Suppressor macrophage treated with lipopolysaccharide for 4 hours (primary cell): Measurements from ENCODE around the gene ZGLP1.

Experiments
- DNase-seq: peaks from one replicate; pipeline ENCODE4 v3.0.0-alpha.2; 2020

Gene ZGLP1

DNA sequence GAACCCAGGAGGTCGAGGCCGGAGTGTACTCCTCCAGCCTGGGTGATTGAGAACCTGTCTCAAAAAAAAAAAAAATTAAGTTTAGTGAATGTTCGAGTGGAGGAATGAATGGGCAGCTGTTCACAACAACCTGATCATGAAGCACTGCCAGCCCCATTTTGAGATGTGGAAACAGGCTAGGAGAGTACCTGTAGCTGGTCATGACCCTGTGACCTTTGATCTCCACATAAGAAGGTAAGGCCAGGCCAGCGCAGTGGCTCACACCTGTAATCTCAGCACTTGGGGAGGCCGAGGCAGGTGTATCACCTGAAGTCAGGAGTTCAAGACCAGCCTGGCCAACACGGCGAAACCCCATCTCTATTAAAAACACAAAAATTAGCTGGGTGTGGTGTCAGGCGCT lies 16.1 kb upstream of the ZGLP1 start:
- DNase-seq: no peak

DNA sequence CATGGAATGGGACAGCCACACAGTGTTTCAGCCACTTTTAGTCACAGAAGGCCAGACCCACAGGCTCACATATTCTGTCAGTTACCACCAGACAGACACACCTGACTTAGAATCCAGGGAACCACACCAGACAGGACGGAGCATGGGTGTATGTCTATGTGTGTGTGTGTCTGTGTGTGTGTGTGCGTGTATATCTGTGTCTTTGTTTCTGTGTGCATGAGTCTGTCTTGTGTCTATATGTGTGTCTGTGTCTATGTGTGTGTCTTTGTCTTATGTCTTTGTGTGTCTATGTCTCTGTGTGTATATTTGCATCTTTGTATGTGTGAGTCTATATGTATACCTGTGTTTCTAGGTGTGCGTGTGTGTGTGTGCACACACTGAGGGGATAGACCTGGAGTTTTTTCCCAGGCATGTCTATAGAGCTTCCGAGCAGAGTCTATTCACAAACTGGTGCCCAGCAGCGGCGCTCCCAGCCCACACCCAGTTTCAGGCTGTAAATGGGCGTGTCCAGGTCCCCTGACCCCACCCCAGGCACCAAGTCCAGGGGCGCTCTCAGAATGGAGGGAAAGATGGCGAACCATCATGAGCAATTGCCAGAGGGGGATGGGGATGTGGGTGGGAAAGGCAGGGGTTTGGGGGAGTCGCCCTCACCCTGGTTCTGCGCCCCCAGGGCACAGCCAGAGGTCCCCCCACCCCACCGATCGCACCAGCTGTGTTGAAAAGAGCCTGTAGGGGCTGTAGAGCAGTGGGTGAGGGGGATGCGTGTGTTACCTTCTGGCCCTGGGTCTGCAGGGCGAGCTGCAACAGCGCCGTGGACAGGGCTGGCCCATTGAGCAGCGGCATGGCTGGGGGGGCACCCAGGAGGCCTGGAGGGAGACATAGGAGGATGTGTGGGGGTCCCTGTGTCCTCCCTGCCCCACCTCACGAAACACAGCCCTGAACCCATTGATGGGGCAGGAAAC lies 12.5 kb upstream of the ZGLP1 start:
- no peak for DNase-seq

DNA sequence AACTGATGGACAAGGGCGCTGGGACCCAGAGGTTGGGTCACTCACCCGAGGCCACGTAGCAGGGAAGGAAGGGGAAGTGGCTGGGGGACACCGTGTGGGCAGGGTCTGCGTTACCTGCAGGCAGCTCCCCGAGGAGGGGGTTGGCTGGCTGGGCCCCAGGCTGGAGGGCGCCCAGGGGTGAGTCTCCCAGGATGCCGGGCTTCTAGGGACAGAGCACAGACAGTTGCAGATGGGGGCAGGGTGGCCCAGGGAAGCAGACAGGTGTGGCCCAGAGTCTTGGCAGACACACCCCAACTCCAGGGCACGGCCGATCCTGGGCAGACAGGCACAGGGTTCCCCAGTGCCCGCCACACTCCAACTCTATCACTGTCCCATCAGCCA lies 11.8 kb upstream of the ZGLP1 start:
- DNase-seq: no peak

DNA sequence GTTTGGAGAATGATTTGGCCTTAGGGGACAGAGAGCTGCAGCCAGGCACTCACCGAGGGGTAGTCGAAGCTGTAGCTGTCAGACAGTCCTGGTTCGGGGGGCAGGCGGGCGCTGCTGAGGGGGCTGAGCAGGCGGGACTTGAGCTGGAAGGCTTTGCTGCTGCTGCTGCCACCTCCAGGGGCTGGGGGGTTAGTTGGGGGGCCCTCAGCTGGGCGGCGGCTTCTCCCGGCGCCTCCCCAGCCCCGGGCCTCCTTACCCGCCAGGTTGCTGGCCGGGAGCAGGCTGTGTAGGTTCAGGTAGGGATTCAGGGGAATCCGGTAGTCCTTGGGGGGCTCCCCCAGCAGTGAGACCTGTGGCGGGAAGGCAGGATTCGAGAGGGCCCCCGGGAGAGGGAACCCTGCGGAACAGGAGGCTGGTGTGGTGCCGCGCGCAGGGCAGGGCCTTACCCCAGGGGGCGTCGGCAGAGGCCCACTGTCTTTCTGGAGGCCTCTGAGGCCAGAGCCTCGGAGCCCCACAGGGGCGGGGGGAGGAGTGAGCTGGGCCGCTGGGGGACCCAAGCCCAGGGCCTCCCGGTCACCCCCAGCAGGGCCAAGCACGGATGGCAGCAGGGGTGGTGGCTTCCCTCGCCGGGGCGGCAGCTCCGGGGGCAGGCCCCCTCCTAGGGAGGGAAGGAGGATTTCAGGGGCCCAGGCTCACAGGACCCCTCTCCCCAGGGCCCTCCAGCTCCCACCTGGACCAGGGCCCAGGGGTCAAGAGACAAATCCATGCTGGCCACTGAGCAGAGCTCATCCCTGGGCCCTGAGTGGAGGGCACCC lies 11.2 kb upstream of the ZGLP1 start:
- DNase-seq: no peak

DNA sequence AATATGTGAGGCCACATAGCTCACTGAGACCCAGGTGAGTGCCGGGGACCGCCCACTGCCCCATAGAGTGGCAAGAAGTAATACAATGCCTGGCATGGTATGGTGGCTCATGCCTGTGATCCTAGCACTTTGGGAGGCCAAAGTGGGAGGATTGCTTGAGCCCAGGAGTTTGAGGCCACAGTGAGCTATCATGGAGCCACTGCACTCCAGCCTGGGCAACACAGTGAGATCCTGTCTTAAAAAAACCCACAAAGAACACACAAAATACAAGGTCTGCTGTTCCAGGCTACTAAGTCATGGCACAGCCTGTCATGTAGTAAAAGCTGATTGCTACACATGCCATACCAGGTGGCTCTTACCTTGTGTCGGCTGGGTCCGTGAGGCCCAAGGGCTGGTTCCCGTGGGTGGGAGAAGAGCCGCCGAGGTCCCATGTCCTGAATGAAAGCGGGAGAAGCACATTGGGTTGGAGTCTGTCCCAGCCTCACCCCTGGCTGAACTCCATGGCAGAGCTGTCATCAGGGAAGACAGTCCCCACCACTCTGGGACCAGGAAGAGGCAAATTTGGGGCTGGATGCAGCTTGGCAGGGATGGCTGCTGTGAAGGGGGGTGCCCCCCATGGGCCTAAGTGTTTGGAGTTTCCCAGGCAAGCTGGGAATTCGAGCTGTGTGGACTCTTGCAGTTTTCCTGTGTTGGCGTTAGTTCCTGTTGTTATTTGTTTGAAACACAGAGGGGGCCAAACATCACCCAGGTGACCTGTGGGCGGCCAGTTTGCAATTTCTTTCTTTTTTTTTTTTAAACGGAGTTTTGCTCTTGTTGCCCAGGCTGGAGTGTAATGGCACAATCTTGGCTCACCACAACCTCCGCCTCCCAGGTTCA lies 9.4 kb upstream of the ZGLP1 start:
- DNase-seq: no peak

DNA sequence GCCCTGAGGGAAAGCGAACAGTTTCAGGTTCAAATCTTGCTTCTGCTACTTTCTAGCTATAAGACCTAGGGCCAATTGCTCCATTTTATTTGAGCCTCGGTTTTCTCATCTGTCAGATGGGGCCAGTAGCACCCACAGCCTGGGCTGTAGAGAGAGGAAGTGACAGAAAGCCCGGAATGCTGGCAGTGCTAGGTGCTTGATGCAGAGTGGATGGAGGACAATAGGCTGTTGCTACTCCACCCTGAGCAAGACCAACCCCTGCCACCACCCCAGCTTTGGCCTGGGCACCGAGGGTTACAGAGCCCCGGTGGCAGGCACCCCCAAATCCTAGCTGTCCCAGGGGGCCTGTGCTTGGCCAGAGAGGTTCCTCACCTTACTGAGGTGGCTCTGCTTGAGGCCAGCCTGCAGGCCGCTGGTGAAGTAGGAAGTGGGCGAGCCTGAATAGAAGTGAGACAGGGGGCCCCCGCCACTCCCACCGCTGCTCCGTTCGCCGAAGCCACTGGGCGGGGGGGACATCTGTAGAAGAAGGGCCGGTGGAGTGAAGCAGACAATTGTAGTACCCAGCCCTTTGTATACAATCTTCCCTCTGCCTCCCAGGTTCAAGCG lies 8.3 kb upstream of the ZGLP1 start:
- DNase-seq: no peak

DNA sequence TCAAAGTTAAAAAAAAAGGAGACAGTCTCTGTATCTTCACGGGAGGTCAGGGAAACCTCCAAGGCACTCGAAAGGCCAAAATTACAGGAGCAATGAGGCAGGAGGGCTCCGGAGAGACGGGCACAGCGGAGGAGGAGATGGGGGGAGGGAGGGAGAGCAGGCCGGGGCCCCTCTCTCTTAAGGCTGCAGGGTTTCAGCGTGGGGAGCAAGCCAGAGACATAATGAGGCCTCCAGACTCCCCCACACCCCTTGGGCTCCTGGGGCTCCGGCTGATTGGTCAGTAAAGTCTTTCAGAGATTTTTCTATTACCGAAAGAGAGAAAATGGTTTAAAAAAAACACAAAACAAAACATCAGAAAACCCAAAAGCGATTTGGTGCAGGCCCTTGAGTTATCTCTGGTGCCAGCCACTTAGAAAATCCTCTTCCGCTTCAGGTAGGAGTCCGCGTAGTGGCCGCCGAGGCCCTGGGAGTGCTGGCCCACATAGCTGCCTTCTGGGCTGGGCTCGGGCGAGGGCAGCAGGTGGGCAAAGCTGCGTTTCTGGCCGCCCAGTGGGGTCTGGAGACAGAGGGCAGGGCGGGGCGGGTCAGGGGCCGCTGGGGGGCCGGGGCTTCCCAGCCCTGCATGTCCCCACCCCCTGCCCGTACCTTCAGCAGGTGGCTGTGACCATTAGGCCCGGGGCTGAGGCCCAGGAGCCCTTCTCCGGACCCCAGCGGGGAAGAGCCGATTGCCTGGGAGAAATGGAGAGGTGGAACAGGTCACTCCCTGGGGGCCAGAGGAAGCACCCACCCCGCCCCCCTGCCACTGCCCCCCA lies 7.6 kb upstream of the ZGLP1 start:
- DNase-seq: no peak

DNA sequence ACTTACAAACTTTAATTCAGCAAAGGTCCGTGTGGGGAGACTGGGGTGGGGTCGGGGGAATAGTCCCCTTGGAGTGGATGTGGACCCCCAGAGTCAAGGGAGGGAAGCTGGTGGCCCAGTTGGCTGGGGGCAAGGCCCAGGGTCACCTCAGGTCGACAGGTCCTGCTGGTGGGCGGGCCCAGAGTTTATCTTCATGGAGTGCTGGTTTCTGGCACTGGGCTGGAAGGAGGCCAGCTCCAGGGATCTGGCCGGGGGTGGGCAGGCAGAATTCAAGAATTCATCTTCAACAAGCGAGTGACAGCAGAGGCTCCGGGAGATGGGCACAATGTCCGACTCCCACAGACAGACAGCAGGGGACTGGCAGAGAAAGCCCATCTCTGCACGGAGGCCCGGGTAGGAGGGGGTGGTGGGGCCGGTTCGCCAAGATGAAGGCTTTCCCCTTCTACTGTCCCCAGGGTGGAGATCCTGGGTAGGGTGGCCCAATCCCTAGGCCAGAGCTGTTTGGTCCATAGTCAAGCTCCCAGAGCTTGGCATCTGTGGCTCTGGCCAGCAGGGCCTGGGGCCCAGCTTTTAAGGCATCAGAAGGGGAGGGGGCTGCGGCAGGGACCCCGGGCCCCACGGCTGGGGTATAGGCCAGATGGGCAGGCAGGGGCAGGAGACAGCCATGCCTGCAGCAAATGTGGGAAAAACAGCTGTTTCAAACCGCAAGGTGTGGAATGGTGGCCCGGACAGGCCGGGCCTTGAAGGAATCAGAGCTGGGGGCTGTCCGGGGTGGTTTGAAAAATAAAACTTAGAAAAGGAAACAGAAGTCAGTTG lies 6.8 kb upstream of the ZGLP1 start:
- no peak for DNase-seq

DNA sequence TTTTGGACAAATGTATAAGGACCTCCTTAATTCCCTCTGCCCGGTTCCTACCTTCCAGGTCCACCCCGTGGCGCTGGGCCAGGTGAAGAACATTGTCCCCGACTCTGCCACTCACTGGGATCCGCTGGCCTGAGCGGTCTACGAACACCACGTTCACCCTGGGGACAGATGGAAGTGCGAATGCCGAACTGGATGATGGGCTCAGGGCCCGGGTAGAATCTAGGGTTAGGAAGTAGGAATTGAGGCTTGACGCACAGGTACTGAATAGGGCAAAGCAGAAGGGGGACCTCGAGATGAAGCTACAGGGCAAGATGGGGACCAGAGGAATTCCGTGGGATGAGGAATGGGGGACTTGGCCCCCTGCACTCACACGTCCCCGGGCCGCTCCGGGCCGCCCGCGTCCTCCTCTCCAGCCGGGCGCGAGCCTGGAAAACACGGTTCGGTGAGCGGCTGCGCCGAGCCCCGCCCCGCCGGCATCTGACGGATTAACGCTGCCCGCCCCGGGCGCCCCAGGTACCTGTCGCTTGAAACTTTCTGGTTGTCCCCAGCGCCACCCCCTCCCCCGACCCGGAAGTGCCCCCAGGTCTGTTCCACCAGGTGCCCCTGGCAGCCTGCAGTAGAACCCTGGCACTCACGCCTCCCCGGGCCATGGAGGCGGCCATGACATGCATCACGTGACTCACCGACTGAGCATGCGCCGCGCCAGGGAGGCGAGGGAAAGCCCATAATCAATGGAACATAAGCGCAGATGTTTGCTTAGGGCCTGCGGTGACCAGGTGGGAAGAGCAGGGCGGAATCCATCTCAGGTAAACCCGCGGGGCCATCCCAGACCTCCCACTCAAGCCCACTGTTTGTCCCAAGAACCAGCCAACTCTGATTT lies 6.0 kb upstream of the ZGLP1 start, which contains the start of gene FDX2:
TSS of gene FDX2 (minus strand) at position 681 of the 880 bp plus-strand sequence. CDS start at position 662, 19 bp downstream.
- peak; percentile 89 for DNase-seq

DNA sequence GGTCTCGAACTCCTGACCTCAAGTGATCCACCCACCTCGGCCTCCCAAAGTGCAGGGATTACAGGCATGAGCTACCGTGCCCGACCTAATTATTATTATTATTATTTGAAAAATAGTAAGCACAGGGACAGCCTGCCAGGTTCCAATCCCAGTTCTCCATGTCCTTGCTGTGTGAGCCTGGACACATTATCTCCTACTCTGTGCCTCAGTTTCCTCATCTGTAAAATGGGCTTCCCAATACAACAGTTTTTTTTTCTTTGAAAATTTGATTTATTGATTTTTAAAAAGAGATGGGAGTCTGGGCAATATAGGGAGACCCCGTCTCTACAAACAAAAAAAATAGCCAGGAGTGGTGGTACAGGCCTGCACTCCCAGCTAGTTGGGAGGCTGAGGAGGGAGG lies 3.3 kb downstream of the ZGLP1 start:
- DNase-seq: no peak

DNA sequence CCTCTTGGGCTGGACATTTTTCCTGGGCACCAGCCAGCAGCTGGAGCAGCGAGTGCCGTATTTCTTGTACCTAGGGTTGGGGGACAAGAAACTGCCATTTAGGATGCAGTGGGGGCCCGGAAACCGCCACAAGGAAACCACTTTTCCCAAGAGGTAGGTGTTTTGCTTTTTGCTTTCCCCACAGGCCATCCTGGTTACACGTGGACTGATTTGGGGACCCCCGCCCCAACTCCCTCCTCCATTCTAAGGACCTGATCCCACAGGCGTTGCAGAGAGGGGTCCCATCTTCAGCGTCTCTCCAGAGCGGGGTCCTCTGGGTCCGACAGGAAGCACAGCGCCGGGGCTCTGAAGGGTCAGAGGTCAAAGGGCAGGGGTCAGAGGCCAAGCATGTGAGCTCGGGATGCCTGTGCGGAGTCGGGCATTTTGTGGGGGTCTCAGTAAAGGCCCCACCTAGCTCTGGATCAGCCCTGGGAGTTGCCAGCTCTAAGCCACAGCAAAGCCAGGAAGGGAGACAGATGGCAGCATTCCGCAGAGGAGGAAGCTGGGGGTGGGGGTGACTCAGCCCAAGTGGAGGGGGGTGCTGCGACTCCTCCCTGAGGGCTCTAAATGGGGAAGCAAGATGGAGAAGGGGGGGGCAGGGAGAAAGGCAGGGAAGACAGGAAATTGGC lies 4.3 kb downstream of the ZGLP1 start:
- peak; percentile 86 for DNase-seq

DNA sequence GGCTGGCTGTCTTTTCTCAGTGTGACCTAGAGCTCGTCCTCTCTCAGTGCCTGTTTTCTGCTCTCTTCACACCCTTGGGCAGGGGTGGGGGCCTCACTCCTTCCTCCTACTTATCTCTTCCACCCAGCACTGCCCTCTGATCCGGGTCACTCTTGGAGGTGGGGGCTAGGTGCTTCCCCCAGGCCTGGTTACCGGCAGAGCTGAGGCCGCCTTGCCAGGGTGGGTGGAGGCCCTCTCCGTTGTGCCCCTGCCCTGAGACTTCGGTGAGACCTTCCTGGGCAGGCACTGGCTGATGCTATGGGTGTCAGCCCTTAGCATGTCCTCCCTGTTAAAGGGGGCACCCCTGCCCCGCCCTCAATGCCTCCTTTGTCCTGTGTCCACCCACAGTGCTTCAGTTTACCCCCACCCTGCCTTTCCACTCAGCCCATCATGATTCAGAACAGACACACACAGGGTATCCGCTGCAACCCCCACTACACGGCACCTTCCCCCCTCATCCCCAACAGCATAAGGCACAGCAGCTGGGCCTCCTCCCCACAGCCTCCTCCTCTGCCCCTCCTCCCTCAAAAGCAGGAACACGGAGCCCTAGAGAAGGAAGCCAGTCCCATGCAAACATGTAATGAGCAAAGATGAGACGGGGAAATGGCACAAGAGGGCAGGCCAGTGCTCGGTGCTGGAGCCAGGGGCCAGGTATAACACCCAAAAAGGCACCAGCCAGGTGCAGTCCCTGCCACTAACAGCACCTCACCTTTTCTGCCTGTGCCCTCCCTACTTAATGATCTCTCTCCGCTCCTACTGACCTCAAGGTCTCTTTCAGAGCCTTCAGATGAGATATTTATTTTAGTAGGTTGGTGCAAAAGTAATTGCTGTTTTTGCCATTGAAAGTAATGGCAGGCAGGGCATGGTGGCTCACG lies 9.8 kb downstream of the ZGLP1 start:
- peak; percentile 64 for DNase-seq

DNA sequence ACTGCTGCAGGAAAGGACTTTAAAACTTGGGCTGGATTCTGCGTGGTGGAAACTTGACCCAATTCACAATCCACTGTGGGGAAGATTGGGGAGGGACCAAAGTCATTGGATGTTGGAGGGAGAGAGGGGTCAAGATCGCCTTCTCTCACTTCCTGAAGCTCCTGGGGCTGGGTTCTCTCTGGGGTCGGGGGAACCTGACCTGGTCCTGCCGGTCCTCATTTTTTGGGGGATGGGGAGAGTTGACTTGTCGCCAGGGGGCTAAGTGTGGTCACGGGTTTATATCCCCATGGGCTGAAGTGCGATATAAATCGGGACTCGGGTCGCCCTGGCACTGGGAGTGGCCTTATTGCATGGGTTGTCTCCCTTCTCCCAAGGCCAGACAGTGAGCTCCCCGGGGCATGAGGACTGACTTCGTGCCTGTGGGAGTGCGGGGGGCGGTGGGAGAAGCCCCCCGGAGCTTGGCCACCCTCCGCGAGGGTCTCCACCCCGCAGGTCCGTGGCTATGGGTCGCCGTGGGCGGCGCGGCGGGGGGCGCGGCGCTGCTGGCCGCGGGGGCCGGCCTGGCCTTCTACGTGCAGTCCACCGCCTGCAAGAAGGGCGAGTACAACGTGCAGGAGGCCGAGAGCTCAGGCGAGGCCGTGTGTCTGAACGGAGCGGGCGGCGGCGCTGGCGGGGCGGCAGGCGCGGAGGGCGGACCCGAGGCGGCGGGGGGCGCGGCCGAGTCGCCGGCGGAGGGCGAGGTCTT lies 13.6 kb downstream of the ZGLP1 start:
- no peak for DNase-seq

DNA sequence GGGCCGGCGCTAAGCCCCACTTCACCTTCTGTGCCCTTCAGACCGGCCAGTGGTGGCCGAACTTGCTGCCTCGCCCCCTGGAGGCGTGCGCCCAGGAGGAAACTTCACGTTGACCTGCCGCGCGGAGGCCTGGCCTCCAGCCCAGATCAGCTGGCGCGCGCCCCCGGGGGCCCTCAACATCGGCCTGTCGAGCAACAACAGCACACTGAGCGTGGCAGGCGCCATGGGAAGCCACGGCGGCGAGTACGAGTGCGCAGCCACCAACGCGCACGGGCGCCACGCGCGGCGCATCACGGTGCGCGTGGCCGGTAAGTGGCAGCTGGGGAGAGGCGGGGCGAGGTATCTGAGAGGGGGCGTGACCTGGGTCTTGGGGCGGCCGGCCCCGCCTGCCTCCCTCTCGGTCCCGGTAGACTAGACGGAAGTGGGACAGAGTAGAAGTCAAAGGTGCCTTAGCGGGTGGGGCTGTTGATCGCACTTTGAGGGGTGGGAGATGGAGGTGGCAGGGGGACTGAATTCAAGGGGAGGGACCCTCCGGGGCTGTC lies 14.2 kb downstream of the ZGLP1 start:
- DNase-seq: peak; percentile 59

DNA sequence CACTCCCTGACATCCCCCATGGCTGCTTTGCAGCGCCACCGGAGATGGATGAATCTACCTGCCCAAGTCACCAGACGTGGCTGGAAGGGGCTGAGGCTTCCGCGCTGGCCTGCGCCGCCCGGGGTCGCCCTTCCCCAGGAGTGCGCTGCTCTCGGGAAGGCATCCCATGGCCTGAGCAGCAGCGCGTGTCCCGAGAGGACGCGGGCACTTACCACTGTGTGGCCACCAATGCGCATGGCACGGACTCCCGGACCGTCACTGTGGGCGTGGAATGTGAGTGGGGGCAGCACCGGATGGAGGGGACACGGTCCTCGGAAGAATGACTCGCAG lies 15.3 kb downstream of the ZGLP1 start:
- peak; percentile 28 for DNase-seq

DNA sequence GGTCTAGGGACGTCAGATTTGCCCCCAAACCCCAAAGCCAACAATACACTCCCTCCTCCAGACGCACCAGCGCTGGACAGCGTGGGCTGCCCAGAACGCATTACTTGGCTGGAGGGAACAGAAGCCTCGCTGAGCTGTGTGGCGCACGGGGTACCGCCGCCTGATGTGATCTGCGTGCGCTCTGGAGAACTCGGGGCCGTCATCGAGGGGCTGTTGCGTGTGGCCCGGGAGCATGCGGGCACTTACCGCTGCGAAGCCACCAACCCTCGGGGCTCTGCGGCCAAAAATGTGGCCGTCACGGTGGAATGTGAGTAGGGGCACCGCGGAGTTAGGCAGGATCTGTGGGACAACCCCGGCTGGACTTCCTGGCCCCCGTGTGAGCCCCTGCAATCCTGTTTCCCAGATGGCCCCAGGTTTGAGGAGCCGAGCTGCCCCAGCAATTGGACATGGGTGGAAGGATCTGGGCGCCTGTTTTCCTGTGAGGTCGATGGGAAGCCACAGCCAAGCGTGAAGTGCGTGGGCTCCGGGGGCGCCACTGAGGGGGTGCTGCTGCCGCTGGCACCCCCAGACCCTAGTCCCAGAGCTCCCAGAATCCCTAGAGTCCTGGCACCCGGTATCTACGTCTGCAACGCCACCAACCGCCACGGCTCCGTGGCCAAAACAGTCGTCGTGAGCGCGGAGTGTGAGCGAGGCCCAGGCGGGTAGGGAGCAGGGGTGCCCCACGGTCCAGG lies 15.8 kb downstream of the ZGLP1 start:
- no peak for DNase-seq
